ENCODE data around the gene SGSM1. TPM values are rescaled to one million over a fixed set of nuclear protein-coding genes. Genes with fewer than 3 reads are reported as not detected.

Gene SGSM1
- total and polyA plus RNA-seq, 2 of the 4 experiments (the other 2 are of a cell fraction) = not detected

DNA sequence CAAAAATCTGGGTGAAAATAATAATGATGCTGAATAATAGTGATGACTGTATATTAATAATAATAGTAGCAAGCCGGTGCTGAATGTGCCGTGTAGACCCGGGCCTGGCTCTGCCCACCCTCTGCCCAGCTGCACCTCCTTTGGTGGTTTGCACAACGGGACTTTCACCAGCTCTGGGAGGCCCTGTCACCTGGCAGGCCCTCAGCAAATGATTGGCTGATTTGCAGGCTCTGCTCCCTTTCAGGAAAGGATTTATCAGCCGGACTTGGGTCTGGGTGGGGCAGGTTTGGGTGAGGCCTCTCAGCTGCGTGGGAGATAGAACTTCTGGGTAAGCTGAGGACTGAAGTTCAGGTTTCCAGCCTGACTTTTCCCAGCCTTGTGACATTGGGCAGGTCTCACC lies 167.9 kb downstream of the SGSM1 start:
- H3K9ac ChIP-seq (ENCODE audit: low read depth, low read length) = no peak overlapping the region
- ChIA-PET POLR2A (ENCODE audit: unreplicated experiment) (no interaction called here), CTCF (interaction anchor here (0.6 kb wide), 1 partner anchor 15 kb away, joined by 10 read pairs; no protein-coding TSS in a partner anchor)
- H3K14ac ChIP-seq (replicated peaks; ENCODE audit: low read depth, low read length) = no peak overlapping the region
- H3K9me1 ChIP-seq (ENCODE audit: insufficient read depth, low read length) = no peaks in the 10 kb centered on the region
- dilution Hi-C loops (cut with HindIII; ENCODE audit: low sequenced_read_pairs, unreplicated experiment) = no loop called here
- H3K27me3 ChIP-seq (ENCODE audit: control insufficient read depth, insufficient read depth, low read length) = no peaks in the 10 kb centered on the region; the same call in 1 of the 2 replicates
- no TSS peak for BruUV-seq (replicated peaks)
- no peaks in the 10 kb centered on the region for H3K4me1 ChIP-seq (ENCODE audit: control insufficient read depth, insufficient read depth, low read length)
- no peak overlapping the region for H3K4me2 ChIP-seq (ENCODE audit: low read depth, low read length)
- no peak overlapping the region for H2BK15ac ChIP-seq (ENCODE audit: low read depth, low read length)
- no peaks in the 10 kb centered on the region for H3K79me1 ChIP-seq (ENCODE audit: low read depth in 1 of 2, low read length in 2 of 2)
- ATAC-seq (ENCODE audit: low read depth) (no peak), DNase-seq (no peak)
- H3K9me3 ChIP-seq (ENCODE audit: control insufficient read depth, insufficient read depth, low read length) = no peaks in the 10 kb centered on the region
- H3K36me3 ChIP-seq (ENCODE audit: control insufficient read depth, insufficient read depth, low read length) = no peaks in the 10 kb centered on the region
- TF ChIP-seq CEBPB (IDR thresholded peaks at IDR 0.05; ENCODE audit: low read depth, low read length) = no peak
- TF ChIP-seq RFX5 (IDR thresholded peaks at IDR 0.05; ENCODE audit: low read depth, low read length) = no peak
- TF ChIP-seq MAZ (IDR thresholded peaks at IDR 0.05; ENCODE audit: borderline replicate concordance, low read depth, low read length) = no peak
- no peak for TF ChIP-seq RAD21 (IDR thresholded peaks at IDR 0.05; ENCODE audit: low read length)
- TF ChIP-seq BHLHE40 (IDR thresholded peaks at IDR 0.05; ENCODE audit: low read depth, low read length) = no peak
- no peak for TF ChIP-seq FOS (IDR thresholded peaks at IDR 0.05; ENCODE audit: low read depth, low read length)
- no peak for TF ChIP-seq NFE2L2 (IDR thresholded peaks at IDR 0.05; ENCODE audit: low read depth, low read length)
- no peak for TF ChIP-seq CHD1 (IDR thresholded peaks at IDR 0.05; ENCODE audit: low read depth, low read length)
- TF ChIP-seq, protein P1, sequence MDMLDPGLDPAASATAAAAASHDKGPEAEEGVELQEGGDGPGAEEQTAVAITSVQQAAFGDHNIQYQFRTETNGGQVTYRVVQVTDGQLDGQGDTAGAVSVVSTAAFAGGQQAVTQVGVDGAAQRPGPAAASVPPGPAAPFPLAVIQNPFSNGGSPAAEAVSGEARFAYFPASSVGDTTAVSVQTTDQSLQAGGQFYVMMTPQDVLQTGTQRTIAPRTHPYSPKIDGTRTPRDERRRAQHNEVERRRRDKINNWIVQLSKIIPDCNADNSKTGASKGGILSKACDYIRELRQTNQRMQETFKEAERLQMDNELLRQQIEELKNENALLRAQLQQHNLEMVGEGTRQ (IDR thresholded peaks at IDR 0.05; ENCODE audit: low read depth, low read length) = no peak
- TF ChIP-seq POLR2A (IDR thresholded peaks at IDR 0.05; ENCODE audit: low read depth, low read length) = no peak
- no peak for TF ChIP-seq MXI1 (IDR thresholded peaks at IDR 0.05; ENCODE audit: borderline replicate concordance, low read depth, low read length)
- TF ChIP-seq MAFK (IDR thresholded peaks at IDR 0.05; ENCODE audit: low read depth, low read length) = no peak
- H3K27ac ChIP-seq (ENCODE audit: insufficient read depth, low read length) = no peak overlapping the region
- no peak overlapping the region for H3K4me3 ChIP-seq (ENCODE audit: insufficient read depth, low read depth, low read length)
- H2AFZ ChIP-seq (replicated peaks; ENCODE audit: low read length, poor library complexity) = no peak overlapping the region
- no peak overlapping the region for H2BK20ac ChIP-seq (ENCODE audit: low read depth, low read length)
- H4K20me1 ChIP-seq (ENCODE audit: insufficient read depth, low read length) = no peaks in the 10 kb centered on the region
- no peak overlapping the region for H4K8ac ChIP-seq (ENCODE audit: low read depth in 2 of 2, low read length in 2 of 2)
- no peak overlapping the region for H3K23ac ChIP-seq (ENCODE audit: low read depth, low read length)
- intact Hi-C loops (cut with micrococcal nuclease) = no loop called here
- no peak overlapping the region for H3K18ac ChIP-seq (ENCODE audit: low read depth, low read length)
- H2BK5ac ChIP-seq (ENCODE audit: low read depth, low read length, poor library complexity, severe bottlenecking) = no peak overlapping the region
- H2AK5ac ChIP-seq (ENCODE audit: low read depth, low read length) = no peak overlapping the region
- H3K56ac ChIP-seq (ENCODE audit: extremely low read depth, insufficient read depth, low read length) = no peak overlapping the region
- in situ Hi-C loops (cut with MboI; ENCODE audit: low sequenced_read_pairs) = no loop called here
- H2AK9ac ChIP-seq (replicated peaks; ENCODE audit: low read depth, low read length, poor library complexity) = no peak overlapping the region
- no peak overlapping the region for H2BK120ac ChIP-seq (ENCODE audit: low read depth, low read length)
- H4K91ac ChIP-seq (ENCODE audit: insufficient read depth, low read depth, low read length) = no peak overlapping the region
- H3K4ac ChIP-seq (ENCODE audit: low read depth, low read length) = no peak overlapping the region
- H4K5ac ChIP-seq (ENCODE audit: low read depth, low read length) = no peak overlapping the region
- 40% methylated on average over 1 of the region's 6 CpGs; no CpG with 5 or more reads in 1 of the 2 experiments for WGBS, 2 experiments (ENCODE audit: extremely low coverage in 2 of 2, insufficient read length in 1 of 2)

Data from IMR-90 (cell line).